OCI-LY3 (cell line): ENCODE data around the gene HECA.

Source experiments
- H2AFZ ChIP-seq: fragments of 200-600, 300-600 bp; shearing (Covaris generic); 2 replicates; pipeline ENCODE4 v1.6.0; 2014; ENCODE audit warnings: antibody characterized with exemption, low read depth, low read length
- H3K27ac ChIP-seq: fragments of 200-600, 300-600 bp; sonication (generic); 2 replicates; pipeline ENCODE4 v1.5.1; 2014; ENCODE audit warnings: mild to moderate bottlenecking, low read length, moderate library complexity, mixed read lengths
- H3K27me3 ChIP-seq: fragments of 200-600, 300-600 bp; sonication (generic); 2 replicates; pipeline ENCODE4 v1.6.1; 2014; ENCODE audit warnings: low read depth, low read length, mixed read lengths
- H3K36me3 ChIP-seq: fragments of 200-600, 300-600 bp; sonication (generic); replicated peaks from 2 replicates; pipeline ENCODE3; 2014; ENCODE audit warnings: low read depth, low read length, mixed read lengths
- H3K4me1 ChIP-seq: fragments of 300-600, 200-600 bp; sonication (generic); 2 replicates; pipeline ENCODE4 v1.6.1; 2014; ENCODE audit warnings: low read length, mixed read lengths
- H3K4me2 ChIP-seq: fragments of 200-600, 300-600 bp; sonication (generic); 2 replicates; pipeline ENCODE4 v1.6.1; 2014; ENCODE audit warnings: low read length, mixed read lengths
- H3K4me3 ChIP-seq: fragments of 300-600, 200-600 bp; sonication (generic); 2 replicates; pipeline ENCODE4 v1.5.1; 2014; ENCODE audit warnings: antibody characterized with exemption, mild to moderate bottlenecking, low read length, moderate library complexity
- H3K79me2 ChIP-seq: fragments of 300-600, 200-600 bp; shearing (Covaris generic); 2 replicates; pipeline ENCODE4 v1.6.1; 2014; ENCODE audit warnings: mild to moderate bottlenecking, low read length, mixed read lengths
- H3K9ac ChIP-seq: fragments of 300-600, 200-600 bp; shearing (Covaris generic); 2 replicates; pipeline ENCODE4 v1.6.0; 2014; ENCODE audit warnings: mild to moderate bottlenecking, low read length, moderate library complexity
- H3K9me3 ChIP-seq: fragments of 200-600, 300-600 bp; shearing (Covaris generic); 2 replicates; pipeline ENCODE4 v1.6.1; 2014; ENCODE audit warnings: low read length, mixed read lengths; ENCODE audit not compliant: insufficient read depth
- H4K20me1 ChIP-seq: fragments of 200-600, 300-600 bp; sonication (generic); 2 replicates; pipeline ENCODE4 v1.6.1; 2016; ENCODE audit warnings: low read length, mixed read lengths; ENCODE audit not compliant: insufficient read depth
- EZH2phosphoT487 ChIP-seq: fragments of 200-600 bp; shearing (Covaris generic); IDR thresholded peaks from 2 replicates; pipeline ENCODE4 v1.6.1; 2018; ENCODE audit warnings: antibody characterized with exemption, mixed run types, low read depth
- TF ChIP-seq, protein P1 (sequence below): fragments of 200-600, 300-600 bp; sonication (generic); IDR thresholded peaks from 2 replicates; pipeline ENCODE4 v1.5.1; 2014; ENCODE audit warnings: antibody characterized with exemption, low read length, low read depth

Gene HECA

DNA sequence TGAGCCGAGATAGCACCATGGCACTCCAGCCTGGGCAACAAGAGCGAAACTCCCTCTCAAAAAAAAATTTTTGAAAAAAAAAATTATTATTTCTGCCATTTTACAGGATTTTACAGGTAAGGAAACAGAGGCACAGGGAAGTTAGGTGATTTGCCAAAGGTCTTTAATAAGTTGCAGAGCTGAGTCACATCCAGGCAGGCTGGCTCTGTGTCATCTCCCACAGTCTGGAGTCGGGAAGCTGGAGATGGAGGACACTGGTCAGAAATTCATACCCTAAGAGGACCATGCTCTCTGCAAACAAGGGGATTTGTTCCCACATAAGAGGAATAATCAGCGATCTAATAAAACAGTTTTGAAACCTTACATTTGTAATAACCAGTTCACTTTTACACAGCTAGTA, 24.1 kb downstream of the HECA start:
- Histone ChIP-seq H2AFZ (no peak overlapping the region), H3K9ac (no peak overlapping the region), H3K27ac (no peak overlapping the region), H3K4me1 (peaks cover 46% of the 10 kb centered on the region), H3K4me3 (no peak overlapping the region), H4K20me1 (peaks cover 5% of the 10 kb centered on the region; the same call in 1 of the 2 replicates), H3K36me3 (peaks cover 3% of the 10 kb centered on the region), H3K4me2 (no peak overlapping the region), H3K27me3 (no peaks in the 10 kb centered on the region), H3K79me2 (peaks cover 47% of the 10 kb centered on the region), H3K9me3 (no peaks in the 10 kb centered on the region)
- no peak for TF ChIP-seq EZH2phosphoT487
- TF ChIP-seq, protein P1, sequence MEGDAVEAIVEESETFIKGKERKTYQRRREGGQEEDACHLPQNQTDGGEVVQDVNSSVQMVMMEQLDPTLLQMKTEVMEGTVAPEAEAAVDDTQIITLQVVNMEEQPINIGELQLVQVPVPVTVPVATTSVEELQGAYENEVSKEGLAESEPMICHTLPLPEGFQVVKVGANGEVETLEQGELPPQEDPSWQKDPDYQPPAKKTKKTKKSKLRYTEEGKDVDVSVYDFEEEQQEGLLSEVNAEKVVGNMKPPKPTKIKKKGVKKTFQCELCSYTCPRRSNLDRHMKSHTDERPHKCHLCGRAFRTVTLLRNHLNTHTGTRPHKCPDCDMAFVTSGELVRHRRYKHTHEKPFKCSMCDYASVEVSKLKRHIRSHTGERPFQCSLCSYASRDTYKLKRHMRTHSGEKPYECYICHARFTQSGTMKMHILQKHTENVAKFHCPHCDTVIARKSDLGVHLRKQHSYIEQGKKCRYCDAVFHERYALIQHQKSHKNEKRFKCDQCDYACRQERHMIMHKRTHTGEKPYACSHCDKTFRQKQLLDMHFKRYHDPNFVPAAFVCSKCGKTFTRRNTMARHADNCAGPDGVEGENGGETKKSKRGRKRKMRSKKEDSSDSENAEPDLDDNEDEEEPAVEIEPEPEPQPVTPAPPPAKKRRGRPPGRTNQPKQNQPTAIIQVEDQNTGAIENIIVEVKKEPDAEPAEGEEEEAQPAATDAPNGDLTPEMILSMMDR: no peak

DNA sequence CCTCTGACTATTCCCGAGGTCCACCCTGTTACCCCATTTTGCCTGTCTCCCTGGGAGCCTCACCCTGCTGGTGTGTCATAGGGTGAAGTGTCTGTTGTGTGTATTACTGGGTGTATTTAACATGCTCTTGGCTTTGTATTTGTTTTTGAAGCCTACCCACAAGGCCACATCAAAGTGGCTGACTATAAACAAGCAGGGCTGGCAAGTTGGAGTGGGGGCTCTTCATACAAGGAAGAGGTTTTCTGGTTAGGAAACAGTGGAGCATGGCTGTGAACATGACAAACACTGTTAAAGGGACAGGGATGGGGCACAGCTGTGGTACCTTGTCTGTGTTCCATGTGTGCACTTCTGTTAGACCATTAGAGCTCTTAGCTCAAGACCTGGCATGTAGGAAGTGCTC, 26.3 kb downstream of the HECA start:
- H3K27ac ChIP-seq: peak overlapping the region; percentile 98
- H3K9ac ChIP-seq: peak overlapping the region; percentile 66
- peak overlapping the region; percentile 58 for H3K4me3 ChIP-seq
- no peak for TF ChIP-seq EZH2phosphoT487
- TF ChIP-seq, protein P1: no peak
- H3K36me3 ChIP-seq: peaks cover 4% of the 10 kb centered on the region
- H3K9me3 ChIP-seq: no peaks in the 10 kb centered on the region
- no peak overlapping the region for H2AFZ ChIP-seq
- no peaks in the 10 kb centered on the region for H3K27me3 ChIP-seq
- H3K4me1 ChIP-seq: peaks cover 66% of the 10 kb centered on the region
- H3K4me2 ChIP-seq: peak overlapping the region; percentile 82
- H4K20me1 ChIP-seq: no peaks in the 10 kb centered on the region
- peaks cover 48% of the 10 kb centered on the region for H3K79me2 ChIP-seq

- Histone ChIP-seq H4K20me1 (no peaks in the 10 kb centered on the region), H3K27me3 (no peaks in the 10 kb centered on the region), H3K4me3 (peak overlapping the region; percentile 58), H3K79me2 (peaks cover 48% of the 10 kb centered on the region), H2AFZ (no peak overlapping the region), H3K36me3 (peaks cover 10% of the 10 kb centered on the region), H3K4me1 (peaks cover 66% of the 10 kb centered on the region), H3K9ac (peak overlapping the region; percentile 54), H3K4me2 (peak overlapping the region; percentile 82), H3K9me3 (no peaks in the 10 kb centered on the region), H3K27ac (peak overlapping the region; percentile 98)
- TF ChIP-seq, protein P1: no peak
- peak; percentile 69; the same call in 1 of the 2 replicates for TF ChIP-seq EZH2phosphoT487
Observed at GRCh38 chr6:139161817-139162284, 27.0 kb downstream of the HECA start.

DNA sequence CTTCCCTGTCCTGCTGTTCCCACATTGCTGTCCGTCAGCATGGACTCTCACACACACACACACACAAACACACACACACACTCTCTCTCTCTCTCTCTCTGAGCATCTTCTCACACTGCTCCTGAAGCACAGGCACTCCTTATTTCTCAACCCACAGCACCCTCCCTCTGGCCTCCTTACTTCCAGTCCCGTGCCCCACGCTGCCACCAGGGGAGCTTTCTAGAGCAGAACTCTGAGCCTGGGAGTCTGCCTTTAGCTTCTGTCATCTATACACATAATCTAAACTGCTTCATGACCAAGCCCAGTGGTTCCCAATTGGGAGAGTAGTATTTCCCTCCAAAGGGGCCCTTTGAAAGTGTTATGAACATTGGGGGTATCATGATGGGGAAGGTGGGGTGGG, 29.1 kb downstream of the HECA start:
- no peak overlapping the region for H3K9ac ChIP-seq
- H3K4me1 ChIP-seq: peaks cover 66% of the 10 kb centered on the region
- H3K4me3 ChIP-seq: no peak overlapping the region
- no peaks in the 10 kb centered on the region for H3K9me3 ChIP-seq
- H4K20me1 ChIP-seq: no peaks in the 10 kb centered on the region
- H3K36me3 ChIP-seq: peaks cover 21% of the 10 kb centered on the region
- no peak overlapping the region for H3K4me2 ChIP-seq
- H3K79me2 ChIP-seq: peaks cover 48% of the 10 kb centered on the region
- H3K27me3 ChIP-seq: no peaks in the 10 kb centered on the region
- H2AFZ ChIP-seq: no peak overlapping the region
- no peak overlapping the region for H3K27ac ChIP-seq
- TF ChIP-seq, protein P1: no peak
- no peak for TF ChIP-seq EZH2phosphoT487
